GM21528 (cell line): ENCODE results near the gene RXFP1.
"Not testable (repeated sequence)": the region's sequence is repeated elsewhere in the genome, so short reads cannot be mapped to it uniquely, and the experiment has no call there.

Source experiments
- ATAC-seq: cut with Tn5 transposase; IDR thresholded peaks from one replicate; pipeline ENCODE4 v1.9.1; 2021; ENCODE audit warnings: mild to moderate bottlenecking, moderate library complexity; ENCODE audit not compliant: unreplicated experiment, low FRiP score

The RXFP1 gene

DNA sequence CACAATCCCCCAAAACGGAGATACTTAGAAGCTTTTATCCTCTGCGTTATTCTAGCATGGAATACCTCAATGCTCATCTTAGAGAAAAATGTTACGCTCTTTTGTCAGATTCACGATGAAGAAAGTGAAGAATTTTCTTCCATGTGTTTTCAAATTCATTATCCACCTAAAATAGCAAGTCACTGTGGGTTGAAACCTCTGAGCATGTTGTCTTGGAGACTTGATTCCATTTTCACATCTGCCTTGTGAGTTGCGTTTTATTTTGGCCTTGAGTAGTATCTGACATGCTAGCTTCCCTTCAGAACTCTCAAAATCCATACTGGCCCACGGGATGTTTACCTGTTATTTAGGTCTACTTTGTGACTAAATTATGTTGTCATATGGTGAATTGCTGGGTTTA lies 83.7 kb downstream of the RXFP1 start:
- ATAC-seq: no peak

DNA sequence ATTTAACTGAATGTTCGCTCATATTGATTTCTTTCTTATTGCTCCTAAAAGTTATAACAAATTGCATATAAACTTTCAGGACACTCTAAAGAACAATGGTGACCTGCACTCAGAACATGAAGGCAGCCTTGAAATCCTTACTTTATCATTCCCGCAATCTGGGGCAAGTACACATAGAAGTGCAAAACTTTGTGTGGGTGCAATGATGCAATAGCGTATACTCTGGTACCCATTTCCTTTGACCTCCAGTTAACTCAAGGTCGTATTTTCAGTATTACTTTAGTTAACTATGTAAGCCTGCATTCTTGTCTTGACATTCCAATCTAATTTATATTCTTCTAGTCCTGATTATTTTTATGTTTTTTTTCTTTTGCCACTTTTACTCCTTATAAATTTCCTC lies 85.3 kb downstream of the RXFP1 start:
- no peak for ATAC-seq

DNA sequence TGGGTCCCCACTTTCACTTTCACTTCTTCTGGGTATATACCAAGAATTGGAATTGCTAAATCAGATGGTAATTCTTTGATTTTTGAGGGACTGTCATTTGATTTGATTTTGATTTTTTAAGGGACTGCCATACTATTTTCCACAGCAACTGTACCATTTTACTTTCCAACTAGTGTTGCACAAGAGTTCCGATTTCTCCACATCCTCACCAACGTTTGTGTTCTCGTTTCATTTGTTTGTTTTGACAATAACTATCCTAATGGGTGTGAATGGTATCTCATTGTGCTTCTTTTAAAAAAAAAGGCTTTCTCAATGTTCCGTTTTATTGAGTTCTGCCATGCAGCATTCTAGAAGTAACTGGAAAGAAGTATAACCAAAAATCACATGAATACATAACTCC lies 87.4 kb downstream of the RXFP1 start:
- no peak for ATAC-seq

DNA sequence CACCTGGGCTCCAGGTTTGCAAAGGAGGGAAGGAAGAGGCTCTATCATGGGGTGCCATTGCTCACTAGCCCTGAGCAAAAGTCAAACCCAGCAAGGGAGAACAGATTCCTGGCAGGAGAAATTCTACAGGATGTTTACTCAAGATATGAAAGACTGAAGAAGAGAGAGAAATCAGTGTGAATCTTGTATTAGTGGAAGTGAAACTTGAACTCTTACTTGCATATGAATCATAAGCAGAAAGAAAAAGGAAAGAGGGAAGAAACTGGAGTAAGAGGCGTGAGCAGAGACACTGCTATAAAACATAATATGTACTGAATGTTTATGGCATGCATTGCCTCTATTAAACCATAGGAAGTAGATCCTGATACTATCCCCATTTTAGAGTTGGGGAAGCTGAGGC lies 89.1 kb downstream of the RXFP1 start:
- ATAC-seq: peak; percentile 97

DNA sequence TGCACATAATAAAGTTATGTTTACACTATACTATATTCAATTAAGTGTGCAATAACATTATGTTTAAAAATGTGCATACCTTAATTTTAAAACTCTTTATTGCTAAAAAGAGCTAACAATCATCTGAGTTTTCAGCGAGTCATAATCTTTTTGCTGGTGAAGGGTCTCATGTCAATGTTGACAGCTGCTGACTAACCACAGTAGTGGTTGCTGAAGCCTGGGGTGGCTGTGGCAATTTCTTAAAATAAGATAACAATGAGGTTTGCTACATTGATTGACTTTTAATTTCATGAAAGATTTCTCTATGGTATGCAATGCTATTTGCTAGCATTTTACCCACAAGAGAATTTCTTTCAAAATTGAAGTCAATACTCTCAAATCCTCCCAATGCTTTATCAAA lies 91.4 kb downstream of the RXFP1 start:
- no peak for ATAC-seq

DNA sequence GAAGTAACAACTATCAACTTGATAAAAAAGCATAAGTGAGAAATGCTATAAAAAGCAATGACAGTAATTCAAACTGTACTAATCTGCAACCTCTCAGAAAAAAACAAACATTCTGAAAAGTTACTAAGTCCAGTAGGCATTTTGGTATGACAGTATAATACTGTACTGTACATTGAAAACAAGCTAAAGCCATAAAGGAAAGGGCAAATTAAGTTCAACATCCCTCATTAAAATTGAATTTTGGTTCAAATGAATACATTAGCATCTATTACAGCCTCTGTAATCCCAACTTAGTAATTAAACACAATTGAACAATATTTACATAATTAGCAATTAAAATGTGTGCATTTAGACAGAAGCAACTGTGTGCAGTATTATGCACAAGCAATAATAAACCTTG lies 96.3 kb downstream of the RXFP1 start:
- no peak for ATAC-seq

DNA sequence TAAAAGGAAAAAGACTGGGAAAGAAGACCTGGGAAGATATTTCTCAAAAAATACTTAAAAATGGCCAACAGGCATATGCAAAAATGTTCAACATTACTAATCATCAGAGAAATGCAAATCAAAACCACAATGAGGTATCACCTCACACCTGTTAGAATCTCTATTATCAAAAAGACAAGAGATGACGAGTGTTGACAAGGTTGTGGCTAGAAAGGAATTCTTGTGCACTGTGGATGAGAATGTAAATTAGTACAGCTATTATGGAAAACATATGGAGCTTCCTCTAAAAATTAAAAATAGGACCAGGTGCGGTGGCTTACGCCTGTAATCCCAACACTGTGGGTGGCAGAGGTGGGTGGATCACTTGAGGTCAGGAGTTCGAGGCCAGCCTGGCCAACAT lies 100.0 kb downstream of the RXFP1 start:
- no peak for ATAC-seq

DNA sequence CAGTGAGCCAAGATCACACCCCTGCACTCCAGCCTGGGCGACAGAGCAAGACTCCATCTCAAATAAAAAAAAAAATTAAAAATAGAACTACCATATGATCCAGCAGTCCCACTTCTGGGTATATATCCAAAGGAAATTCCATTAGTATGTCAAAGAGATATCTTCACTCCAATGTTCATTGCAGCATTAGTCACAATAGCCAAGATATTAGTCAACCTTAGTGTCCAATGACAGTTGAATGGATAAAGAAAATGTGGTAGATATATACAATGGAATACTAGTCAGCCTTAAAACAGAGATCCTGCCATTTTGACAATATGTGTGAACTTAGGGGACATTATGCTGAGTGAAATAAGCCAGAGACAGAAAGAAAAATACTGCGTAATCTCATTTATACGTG lies 100.6 kb downstream of the RXFP1 start:
- ATAC-seq: no peak

DNA sequence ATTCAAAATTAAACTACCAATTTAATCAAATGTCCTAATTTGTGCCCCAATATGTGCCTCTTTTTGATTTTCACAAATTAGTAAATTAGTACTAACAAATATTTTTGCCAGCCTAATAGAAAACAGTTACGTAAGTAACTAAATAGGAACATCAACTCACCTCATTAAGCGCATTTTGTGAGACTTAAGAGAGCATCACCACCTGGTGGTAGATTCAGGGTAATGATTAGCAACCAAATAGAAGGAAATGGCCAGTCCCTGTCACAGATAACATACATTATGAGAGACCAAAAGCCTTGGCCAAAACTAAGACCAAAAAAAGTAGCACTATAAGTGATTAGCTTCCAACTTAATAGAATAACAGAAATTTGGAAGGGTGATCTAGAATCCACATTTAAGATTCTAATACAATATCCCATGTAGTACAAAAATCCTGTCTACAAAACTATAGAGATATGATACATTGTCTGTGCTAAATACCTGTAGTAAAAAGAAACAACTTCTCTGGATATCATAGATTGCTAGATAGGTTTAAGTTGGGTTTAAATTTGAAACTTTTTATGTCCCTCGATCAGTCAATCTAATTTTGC lies 103.3 kb downstream of the RXFP1 start:
- ATAC-seq: peak; percentile 86

DNA sequence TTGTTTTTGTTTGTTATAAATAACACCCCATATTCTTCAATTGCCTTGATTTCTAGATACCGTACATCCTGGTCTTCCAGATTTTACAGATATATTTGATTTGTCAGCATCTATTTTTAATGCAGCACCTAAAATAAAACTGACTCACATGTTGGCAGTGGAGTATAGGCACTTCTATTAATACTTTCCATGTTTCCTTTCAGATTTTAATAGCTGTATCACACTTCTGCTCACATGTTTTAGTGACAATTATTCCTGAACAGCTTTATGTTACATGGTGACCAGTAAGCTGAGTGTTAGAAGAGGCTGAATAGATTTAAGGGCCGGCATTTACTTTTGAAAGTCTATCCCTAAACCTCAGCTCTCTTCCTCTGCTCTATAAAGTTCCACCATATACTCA lies 103.9 kb downstream of the RXFP1 start:
- no peak for ATAC-seq

DNA sequence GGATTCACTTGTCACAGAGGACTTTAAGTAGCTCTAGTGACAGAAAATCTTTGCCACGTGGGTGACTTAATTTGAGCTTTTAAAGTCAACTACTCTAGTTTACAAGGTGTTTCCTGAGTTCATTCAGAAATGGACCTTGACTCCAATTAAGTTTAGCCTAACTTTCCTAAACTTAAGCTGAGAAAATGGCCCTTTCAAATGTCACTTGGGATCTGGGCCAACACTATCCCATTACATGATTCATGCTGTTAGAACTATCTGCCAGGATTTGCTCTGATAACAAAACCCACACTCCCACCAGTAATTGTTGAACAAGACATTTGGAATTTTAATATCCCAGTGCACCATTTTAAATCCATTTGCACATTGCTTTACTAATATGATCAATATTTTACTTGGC lies 109.2 kb downstream of the RXFP1 start:
- no peak for ATAC-seq

DNA sequence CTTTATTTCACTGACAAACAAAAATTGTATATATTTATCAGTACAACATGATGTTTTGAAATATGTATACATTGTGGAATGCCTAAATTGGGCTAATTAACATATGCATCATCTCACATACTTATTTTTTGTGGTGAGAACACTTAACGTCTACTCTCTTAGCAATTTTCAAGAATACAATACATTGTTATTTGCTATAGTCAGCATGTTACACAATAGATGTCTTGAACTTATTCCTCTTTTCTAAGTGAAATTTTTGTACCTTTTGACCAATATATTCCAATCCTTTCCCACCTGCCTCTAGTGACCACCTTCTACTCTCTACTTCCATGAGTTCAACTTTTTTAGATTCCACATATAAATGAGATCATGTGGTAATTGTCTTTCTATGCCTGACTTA lies 114.9 kb downstream of the RXFP1 start:
- ATAC-seq: no peak

DNA sequence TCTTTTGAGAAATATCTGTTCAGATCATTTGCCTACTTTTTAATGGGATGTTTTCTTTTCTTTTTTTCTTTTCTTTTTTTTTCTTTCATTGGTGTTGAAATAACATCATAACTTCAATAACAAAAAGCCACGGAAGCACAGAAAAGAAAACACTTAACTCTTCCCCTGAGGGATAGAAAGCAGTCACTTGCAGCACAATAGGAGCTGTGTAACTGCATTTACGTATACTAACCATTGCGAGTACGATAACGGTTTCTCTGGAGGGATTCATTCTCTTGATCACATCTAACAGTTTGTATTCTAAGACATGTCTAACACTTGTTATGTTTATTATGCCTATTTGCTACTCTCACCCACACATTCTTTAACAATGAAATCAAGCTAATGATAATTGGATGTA lies 122.7 kb downstream of the RXFP1 start:
- ATAC-seq: no peak

DNA sequence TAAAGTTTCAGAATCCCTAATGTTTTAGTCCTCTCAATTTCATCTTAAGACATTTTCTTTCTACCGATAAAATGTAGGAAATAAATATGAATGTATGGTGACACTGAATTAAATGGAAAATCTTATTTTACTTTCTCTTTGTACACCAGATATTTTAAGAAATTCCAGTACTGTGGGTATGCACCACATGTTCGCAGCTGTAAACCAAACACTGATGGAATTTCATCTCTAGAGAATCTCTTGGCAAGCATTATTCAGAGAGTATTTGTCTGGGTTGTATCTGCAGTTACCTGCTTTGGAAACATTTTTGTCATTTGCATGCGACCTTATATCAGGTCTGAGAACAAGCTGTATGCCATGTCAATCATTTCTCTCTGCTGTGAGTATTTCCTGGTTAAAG lies 123.1 kb downstream of the RXFP1 start:
- ATAC-seq: no peak

DNA sequence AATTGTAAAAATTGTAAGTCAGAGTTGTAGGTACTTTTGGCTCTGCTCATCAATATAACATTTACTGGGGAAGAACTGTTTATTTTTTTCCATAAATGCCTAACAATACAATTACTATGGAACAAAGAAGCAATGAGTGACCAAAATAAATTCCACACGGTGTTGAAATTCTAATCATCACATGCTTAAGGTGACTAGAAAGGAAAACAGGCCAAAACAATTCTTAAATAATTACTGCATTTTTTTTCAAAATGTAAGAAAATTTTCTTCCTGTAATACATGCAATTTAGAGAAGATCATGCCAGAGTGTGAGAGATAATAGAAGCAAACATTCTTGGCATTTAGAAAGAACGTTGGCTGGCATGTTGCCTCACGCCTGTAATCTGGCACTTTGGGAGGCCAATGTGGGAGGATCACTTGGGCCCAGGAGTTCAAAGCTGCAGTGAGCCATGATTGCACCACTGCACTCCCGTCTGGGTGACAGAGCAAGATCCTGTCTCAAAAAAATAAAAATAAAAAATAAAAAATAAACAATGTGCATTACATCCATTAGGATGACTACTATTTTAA lies 127.5 kb downstream of the RXFP1 start:
- ATAC-seq: no peak

DNA sequence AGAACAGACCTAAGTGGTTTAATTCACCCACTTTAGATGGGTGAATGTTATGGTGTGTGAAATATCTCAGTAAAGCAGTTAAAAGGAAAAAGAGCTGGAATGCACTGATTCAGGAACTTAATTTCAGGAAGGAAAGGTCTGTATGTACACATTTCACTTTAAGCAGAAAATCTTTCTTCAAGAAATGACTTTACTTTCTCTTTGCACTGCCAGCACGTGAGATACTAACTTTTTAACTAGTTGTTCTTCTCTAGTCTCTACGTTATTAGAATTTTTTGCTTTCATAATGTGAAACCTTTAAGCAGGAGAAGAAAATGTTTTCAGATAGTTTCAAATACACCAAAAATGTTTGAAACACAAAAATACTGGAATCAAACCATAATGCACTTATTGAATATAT lies 131.2 kb downstream of the RXFP1 start:
- no peak for ATAC-seq

DNA sequence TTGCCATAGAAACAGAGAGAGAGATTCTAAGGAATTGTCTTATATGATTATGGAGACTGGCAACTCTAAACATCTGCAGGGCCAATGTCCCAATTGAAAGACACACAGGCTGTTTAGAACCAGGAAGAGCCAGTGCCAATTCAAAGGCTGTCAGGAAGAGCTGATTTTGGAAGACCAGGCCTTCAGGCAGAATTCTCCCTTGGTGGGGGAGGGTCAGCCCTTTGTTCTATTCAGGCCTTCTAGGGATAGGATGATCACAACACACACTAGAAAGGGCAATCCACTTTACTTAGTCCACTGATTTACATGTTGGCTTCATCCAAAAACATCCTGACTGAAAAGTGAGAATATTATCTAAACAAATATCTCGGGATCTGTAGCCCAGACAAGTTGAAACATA lies 134.8 kb downstream of the RXFP1 start:
- no peak for ATAC-seq

DNA sequence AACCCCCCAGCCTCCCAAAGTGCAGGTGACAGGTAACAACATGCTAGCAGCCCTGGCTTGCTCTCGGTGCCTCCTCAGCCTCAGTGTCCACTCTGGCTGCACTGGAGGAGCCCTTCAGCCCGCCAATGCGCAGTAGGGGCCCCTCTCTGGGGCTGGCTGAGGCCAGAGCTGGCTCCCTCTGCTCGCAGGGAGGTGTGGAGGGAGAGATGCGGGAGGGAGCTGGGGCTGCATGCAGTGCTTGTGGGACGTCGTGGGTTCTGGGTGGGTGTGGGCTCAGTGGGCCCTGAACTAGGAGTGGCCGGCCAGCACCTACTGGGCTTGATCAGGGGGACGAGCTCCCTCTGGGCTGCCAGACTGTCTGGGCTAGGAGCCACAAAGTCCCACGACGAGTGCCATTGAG lies 135.6 kb downstream of the RXFP1 start:
- no peak for ATAC-seq

DNA sequence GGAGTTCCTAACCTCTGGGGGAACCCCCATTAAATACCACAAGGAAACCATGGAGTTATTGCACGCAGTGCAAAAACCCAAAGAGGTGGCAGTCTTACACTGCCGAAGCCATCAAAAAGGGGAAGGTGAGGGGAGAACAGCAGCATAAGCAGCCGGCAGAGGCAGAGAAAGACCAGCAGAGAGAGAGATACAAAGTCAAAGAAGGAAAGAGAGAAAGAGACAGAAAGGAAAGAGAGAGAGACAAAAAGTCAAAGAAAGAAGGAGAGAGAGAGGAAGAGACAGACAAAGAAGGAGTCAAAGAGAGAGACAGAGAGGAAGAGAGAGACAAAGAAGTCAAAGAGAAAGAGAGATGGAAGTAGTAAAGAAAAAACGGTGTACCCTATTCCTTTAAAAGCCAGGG lies 141.6 kb downstream of the RXFP1 start:
- ATAC-seq: not testable (repeated sequence)

DNA sequence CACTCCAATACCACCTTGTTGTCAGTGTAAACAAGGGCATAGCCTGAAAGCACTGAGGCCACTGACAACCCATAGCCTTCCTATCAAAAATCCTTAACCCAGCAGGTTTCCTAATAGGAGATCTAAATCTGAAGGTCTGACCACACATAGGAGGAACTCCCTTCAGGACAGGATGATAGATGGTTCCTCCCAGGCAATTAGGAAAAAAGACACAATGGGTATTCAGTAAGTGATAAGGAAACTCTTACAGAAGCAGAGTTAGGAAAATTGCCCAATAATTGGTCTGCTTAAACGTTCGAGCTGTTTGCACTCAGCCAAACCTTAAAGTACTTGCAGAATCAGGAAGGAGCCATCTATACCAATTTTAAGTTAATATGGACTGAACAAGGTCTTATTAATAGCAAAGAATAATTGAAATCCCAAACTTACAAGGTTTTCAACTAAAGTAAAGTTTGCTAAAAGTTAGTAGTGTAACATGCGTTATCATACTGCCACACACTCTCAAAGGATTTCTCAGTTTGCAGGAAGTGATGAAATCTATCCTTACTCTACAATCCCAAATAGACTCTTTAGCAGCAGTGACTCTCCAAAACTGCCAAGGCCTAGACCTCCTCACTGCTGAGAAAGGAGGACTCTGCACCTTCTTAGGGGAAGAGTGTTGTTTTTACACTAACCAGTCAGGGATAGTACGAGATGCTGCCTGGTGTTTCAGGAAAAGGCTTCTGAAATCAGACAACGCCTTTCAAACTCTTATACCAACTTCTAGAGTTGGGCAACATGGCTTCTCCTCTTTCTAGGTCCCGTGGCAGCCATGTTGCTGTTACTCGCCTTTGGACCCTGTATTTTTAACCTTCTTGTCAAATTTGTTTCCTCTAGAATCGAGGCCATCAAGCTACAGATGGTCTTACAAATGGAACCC lies 142.3 kb downstream of the RXFP1 start:
- not testable (repeated sequence) for ATAC-seq

DNA sequence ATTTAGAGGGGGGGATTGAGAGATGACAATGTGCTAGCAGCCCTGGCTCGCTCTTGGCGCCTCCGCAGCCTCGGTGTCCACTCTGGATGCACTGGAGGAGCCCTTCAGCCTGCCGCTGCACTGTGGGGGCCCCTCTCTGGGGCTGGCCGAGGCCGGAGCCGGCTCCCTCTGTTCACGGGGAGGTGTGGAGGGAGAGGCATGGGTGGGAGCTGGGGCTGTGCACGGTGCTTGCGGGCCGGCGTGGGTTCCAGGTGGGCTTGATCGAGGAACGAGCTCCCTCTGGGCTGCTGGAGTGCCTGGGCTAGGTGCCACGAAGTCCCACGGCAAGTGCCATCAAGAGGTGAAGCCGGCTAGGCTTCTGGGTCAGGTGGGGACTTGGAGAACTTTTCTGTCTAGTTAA lies 143.1 kb downstream of the RXFP1 start:
- no peak for ATAC-seq

DNA sequence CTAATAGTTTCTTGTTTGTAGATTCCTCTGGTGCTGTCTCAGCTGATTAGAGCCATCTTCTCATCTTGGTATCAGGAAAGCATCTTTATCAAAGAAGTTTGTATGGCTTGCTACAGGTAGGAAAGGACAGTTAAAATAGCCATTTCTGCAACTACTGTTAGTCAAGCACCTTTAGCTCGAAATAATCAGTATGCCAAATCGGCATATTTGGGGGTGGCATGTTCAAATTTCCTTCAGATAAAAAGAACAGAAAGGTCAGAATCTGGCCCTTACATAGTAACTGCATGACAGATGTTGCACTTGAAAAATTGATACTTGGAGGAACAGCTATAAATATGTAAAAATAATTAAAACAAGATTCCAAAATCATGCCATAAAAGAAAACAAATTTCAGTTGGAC lies 145.2 kb downstream of the RXFP1 start:
- ATAC-seq: no peak
